NCI-H1930 (cell line): ENCODE results near the gene CLIP2.

ENCODE experiments used
- DNase-seq, 2 experiments: peaks; one replicate each; lab custom pipeline; 2025; lab: John Stamatoyannopoulos, UW

Gene CLIP2

DNA sequence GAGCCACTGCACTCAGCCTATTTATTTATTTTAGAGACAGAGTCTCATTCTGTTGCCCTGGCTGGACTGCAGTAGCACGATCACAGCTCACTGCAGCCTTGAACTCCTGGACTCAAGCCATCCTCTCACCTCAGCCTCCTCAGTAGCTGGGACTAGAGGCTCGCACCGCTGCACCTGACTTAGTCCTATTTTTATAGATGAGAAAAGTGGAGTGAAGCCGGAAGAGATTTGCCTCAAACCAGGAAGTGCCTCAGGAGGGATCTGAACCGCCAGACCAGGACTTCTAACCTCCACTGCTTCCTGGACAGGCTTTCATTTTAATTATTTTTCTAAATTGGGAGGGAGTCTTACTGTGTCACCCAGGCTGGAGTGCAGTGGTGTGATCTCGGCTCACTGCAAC is 17.5 kb upstream of the CLIP2 start:
- no peak for DNase-seq

DNA sequence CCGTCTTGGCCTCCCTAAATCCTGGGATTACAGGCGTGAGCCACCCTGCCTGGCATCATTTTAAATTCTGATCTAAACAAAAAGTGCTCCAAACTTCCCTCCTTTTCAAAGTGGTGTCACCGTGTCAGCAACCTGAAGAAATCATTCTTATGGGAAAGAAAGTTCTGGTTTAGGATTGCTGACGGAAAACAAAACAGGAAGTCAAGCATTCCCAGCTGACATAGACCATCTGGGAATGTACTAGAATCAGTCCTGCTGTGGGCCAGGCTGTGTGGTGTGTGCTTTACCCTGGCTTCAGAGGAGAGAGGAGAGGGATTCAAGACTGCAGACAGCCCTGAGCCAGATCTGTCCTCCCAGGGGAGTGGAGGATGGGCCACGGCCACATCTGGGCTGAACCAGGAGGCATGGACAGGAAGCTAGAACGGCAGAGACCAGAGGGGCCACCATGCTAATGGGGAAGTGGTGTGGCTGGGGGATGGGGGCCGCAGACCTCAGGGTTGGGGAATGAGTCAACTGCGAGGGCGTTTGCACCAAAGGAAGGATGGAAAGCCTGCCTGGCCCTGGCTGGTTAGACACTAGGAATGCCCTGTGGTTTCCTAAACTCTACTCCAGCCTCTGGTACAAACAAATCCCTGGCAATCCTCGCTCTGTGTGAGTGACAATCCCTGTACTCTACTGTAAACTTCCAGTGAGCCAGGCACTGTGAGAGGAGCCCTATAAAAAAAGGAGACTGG is 16.7 kb upstream of the CLIP2 start:
- DNase-seq = no peak

DNA sequence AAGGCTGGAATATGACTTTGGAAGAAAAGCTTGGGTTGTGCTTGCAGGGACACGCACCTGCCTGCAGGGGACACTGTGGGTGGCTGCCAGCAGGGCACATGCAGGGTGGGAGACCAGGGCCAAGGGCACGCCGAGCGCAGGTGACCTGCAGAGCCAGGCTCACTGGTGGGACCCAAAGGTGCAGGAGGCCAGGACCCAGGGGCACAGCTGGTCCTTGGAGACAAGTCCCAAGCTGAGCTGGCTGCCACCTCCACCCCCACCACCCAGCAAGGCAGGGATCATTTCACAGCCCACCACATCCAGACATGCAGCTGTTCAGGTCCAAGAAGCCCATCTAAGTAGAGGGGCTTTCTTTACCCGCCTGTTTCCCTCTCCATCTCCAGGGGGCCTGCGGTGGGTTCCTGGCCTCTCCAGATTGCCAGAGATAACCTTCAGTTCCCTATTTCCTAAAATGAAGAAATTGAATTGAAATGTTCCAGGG is 13.8 kb upstream of the CLIP2 start:
- no peak for DNase-seq

DNA sequence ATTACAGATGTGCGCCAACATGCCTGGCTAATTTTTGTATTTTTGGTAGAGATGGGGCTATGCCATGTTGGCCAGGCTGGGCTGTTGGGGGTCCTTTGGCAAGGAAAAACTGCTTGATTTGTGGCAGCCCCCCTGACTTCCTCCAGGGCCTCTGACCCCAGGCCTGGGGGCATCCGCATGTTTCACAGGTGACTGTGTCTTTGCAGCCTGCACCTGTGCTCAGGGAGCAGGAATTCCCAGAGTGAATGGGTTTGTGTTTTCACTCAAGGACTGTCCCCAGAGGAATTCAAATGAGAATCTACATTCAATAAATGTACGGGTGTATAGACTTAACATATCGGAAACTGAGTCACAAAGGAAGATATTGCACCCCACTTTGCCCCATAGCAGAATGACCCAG is 11.6 kb upstream of the CLIP2 start:
- DNase-seq = no peak

DNA sequence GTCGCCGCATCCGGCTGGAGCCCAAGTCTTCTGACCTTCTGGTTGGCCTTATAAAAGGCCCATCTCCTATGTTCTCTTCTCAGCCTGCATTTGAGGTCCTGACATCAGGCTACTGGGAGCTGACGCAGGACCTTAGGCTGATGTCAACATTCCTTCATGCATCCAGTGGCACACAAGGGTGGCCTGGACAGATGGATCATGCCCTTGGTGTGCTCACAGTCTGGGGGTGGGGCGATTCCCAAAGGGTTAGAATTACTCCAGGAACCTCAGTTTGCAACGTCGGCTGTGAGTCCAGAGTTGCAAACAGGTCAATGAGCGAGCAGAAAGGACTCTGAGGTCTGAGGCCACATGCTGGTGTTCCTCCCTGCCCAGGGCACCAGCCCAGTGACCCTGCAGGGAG is 8.2 kb upstream of the CLIP2 start:
- DNase-seq = no peak

DNA sequence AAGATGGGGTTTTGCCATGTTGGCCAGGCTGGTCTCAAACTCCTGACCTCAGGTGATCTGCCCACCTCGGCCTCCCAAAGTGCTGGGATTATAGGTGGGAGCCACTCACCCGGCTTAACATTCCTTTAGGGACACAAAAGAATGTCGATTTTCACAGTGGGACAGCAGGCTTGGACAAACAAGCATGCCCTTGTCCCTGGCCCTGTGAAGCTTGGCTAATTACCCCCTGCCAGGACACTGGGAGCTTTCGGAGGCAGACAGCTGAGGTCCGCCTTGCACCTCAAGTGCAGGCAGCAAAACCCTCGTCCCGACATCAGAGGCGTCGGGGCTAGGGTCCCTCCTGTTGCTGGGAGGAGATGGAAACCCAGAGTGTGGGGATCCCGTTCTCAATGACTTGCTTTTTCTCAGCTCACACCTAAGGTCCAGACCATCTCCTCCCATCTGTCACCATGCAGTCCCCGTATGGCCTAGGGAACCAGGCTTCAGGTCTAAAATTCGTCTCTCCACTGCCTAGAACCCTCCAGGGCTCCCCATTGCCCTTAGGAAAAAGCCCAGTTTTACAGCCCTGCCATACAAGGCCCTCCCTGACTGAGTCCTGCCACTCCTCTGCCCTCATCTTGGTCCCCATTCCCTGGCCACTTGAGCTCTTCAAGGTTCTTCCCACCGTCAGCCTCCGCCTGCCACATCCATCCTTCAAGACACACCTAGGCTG is 6.3 kb upstream of the CLIP2 start:
- DNase-seq = no peak

DNA sequence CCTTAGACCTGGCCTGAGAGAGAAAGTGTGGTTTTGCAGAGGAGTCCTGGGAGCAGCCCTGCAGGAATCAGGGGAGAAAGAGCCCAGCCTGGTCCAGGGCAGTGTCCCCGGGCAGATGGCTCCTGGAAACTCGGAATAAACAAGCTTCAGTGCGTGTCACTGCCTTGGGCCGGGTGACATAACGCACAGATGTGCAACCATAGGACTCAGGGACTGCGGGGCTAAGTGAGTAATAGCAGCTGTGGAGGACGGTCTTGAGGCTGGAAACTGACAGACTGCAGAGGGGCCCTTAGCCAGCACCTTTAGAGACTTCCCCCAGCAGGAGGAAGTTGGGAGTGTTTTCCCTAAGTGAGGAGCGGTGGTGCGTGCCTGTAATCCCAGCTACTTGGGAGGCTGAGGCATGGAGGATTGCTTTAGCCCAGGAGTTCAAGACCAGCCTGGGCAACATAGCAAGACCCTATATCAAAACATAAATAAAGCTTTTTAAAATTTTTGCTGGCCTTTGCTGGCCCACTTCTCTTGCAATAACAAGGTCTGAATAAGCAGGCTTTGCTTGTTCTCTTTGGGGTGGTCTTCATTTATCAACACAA is 5.3 kb upstream of the CLIP2 start:
- DNase-seq = no peak

DNA sequence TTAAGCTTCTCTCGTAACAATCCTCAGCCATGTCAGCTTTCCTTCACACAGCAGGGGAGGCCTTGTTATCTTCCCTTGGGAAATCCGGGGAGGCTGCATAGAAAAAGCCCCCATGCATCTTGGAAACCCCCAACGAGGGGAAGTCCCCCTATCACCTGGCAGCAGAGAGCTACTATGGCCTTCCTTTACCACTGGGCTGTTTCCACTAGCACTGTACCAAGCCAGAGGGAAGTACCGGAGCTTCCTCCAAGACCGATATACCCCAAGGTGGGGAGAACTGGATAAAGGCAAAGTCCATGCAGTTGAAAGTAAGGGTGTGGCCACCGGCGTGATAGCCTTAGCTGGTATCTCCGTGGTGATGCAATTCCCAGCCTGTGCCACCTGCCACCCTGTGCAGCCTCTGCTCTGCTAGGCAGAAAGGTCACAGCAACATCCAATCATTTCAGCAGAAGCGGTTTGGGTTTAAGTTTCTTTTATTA is 4.4 kb upstream of the CLIP2 start:
- no peak for DNase-seq

DNA sequence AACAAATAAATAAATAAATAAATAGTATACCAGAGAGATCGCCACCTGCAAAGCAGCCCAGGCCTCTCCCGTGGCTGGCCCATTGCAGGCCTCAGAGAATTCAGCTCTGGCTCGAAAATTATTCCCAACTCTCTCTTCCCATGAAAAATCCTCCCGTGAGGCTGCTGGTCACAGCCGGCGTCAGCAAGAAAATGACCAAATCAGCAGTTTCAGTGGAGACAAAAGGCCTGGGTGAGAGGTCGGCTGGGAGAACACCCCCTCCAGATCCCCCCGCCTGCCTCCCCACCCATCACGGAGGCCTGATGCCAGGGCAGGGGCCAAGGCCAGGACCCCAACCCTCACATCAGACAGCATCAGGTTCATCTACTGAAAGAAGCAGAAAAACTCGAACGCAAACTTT is 3.1 kb upstream of the CLIP2 start:
- DNase-seq = no peak

DNA sequence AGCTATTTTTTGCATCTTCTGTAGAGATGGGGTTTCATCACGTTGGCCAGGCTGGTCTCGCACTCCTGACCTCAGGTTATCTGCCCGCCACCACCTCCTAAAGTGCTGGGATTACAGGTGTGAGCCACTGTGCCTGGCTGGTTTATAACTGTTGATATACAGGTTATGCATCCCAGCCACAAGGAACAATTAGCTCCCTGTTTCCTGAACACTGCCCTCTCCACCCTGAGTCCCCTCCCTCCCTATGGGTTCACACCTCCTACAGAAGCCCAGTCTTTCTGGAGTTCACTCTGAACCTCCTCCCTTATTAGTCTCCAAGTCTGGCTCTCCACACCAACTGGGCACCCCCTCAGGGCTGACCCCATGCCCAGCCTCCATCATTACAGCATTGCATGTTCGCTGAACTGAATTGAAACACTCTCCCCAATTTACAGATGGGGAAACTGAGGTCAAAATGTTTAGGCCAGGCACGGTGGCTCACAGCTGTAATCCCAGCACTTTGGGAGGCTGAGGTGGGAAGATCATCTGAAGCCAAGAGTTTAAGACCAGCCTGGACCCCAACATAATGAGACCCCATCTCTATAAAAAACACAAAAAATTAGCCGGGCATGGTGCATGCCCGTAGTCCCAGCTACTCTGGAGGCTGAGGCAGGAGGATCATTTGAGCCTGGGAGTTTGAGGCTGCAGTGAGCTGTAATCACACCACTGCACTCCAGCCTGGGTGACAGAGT is 1.7 kb upstream of the CLIP2 start:
- no peak for DNase-seq

DNA sequence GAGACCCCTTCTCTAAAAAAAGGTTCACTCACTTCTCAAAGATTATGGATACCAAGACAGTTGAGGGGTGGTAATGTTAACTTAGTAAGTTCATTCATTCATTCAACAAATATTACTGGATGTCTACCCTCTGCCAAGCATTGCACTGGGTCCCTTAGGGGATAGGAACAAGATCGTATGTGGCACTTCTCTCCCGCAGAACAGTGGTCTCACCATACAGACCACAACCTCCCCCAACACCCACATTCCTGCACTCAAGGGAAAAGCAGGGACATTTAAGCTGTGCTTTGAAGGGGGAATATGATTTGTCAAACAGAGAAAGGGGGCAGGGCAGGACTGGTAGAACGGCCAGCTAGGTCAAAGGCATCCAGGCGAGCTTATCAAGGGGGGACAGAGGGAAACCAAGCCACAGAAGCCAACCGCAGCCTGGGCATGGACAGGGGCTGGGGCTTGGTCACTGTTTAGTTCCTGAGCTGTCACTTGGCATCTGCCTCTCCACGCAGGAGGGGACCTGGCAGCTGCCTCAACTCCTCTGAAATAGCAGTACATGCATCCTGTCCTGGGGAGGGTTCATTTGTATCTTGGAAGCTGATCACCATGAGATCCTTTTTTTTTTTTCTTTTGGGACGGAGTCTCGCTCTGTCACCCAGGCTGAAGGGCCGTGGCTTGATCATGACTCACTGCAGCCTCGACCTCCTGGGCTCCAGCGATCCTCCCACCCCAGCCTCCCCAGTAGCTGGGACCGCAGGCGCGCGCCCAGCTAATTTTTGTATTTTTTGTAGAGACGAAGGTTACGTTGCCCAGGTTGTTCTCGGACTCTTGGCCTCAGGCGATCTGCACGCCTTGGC is 949 bp upstream of the CLIP2 start:
- no peak for DNase-seq

DNA sequence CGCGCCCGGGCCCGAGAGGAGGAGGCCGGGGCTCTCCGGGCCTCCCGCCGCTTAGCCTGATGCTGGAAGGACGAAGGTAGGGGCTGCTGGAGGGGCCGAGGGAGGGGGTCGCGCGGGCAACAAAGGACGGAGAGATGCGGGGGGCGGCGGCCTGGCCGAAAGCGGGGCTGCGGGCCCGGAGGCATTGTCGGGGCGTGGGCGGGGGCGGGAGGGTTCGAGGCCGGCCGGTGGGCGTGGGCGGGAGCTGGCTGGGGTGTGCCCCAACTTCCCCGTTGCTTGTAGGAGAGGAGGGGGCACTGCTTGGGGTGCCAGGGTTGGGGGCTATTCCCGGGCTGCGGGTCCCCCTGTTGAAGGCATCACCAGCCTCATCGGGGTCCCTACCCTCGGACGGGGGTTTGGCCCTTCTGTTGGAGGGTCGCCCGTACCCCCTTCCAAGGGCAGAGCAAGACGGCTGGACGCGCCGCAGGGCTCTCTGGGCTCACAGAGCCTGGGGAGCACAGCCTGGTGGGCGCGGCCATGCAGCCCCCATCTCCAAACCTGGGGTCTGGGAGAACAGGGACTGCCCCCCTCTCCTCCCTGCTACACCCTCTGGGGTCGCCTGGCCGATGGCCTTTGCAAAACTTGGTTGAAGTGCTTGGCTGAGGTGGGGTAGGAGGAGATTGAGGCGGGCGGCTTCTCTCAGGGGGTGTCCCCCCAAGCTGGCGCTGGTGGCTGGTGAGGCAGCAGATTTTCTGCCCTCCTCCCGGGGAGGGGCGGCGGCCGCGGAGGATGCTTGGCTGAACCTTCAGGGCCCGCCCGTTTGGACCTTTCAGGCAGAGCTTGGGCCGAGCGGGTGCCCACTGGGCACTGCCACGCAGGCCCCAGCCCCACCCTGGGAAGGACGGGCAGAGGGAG is 699 bp downstream of the CLIP2 start:
- DNase-seq = no peak

DNA sequence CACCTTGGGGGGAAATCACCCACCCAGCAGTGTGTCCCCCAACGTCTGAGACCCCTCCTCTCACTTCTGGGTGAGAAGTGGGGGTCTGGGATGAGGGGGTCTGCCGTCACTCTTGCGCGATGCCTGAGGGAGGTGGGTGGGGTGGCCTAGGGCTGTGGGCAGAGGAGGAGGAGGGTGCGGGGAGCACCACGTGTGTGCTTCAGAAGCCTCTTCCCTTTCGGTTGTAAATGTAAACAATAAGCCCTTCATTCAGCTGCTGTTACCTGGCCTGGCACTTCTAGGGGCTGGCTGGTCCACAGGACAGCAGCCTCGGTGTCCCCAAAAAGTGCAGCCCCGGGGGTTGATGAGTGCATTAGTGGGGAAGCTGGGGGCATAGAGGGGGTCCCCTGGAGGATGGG is 1.3 kb downstream of the CLIP2 start:
- no peak for DNase-seq

DNA sequence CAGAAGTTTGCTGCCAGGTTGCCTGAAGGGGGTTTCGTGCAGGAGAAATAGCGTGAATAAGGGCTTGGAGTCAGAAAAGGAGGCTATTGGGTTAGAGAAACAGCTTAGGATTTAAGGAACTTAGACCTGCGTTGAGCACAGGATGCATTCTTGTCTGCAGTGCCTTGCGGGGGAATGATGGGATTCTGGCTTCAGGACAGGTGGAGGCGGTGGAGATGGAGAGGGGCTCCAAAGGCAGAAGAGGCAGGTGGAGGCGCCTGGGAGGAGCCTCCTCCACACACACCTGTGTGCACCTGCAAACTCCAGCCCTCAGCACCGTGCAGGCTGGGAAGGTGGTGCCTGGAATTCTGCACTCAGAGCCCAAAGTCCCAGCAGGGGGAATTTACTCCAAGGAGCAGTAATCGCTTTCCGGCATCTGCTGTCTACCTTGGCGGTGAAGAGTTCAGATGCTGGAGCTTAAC is 1.8 kb downstream of the CLIP2 start:
- no peak for DNase-seq

DNA sequence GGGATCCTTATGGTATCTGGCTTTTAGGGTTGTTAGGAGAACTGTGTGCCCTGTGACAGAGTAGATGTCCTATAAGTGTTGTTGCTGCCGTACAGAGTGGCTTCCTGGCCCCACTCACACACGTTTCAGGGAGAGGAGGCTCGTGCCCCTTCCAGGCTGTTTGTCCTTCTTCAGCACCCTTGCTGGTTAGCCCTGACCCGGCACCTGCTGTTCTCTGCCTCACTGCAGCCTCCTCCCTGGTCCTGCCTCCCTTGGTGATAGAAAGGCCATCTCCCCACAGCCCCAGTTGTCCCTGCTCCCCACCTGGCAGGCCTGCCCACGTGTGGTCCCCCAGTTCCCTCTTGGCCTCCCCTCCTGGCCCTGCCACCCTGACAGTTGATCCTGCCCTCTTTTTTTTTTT is 2.3 kb downstream of the CLIP2 start:
- DNase-seq = no peak

DNA sequence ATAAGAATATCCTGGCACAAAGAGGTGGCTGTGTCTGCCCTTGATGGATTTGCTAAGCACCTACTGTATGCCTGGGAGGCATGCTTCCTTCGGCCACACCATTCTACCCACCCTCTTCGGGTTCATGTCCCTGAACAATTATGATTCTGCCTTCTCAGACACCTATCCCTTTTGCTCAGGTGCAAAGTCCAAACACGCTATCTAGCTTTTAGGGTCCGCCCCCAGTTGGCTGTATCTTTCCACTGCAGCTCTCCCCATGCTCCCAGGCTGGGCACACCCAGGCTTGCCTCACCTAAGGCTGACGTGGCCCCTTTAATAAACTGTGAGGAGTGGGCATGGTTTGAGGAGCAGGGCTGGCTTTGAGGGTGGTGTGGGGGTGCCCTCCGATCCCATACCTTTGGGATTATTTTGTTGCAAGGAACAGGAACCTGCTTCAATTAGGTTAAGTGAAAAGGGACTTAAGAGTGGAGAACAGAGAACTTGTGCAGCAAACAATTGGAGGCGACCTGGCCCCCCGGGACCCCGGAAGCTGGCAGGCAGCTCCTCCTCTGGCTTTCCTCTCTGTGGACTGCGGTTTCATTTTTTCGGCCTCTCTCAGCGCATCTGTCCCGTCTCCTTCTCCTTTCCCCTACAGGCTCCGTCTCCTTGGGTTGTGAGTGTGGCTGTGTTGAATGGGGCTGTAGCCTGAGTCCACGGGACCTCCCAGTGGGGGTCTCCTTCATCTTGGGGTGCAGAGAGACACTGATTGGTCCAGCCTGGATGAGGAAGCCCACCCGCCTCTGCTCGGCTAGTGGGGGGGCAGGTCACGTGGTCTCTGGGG is 3.8 kb downstream of the CLIP2 start:
- DNase-seq = no peak

DNA sequence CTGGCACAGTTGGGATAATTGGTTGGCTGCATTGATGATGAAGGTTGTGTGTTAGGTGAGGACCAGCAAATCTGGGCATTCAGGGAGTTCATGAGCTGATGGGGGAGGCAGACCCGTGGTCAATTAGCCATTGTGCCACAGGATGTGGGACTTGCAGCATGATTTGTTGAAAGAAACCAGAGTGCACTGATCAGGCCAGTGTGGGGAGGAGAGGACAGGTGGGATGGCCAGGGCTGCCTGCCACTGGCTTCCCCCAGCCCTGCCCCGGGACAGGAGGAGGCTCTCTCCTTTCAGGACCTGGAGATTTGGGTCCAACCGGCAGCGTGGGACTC is 4.3 kb downstream of the CLIP2 start:
- DNase-seq = no peak

DNA sequence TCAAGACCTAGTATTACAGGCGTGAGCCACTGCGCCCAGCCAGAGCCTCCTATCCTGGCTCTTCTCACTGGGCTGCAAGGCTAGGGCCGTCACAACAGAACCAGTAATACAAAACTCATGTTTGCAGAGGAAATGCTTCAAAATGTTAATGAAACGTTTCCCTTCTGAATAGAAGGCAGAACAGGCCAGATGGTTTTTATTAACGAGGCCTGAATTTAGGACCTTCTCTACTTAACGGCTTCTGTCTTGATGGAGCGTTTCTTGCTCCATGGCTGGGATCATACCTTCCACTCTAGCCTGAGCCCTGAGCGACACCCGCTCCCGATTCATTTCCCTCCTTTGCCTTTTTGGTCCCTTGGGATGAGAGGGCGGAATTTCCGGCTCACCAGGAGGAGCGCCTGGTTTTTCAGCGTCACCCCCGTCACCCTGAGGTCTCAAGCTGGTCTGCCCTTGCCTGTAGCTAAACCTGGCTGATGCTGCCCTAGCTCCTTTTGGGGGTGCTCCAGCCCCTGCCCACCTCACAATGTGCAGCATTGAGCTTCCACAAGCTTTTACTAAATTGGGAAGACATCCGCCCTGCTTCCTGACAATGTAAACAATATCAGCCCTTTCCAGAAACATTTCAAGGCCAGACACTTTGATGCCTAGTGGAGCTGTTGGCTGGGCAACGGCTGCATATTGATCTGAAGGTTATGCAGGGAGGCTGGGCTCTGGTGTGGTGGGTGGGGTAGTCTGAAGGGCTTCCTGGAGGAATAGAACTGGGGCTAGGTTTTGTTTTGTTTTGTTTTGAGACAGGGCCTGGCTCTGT is 5.2 kb downstream of the CLIP2 start:
- no peak for DNase-seq
